ENCODE data around the gene AREG. TPM values are rescaled to one million over a fixed set of nuclear protein-coding genes. Genes with fewer than 3 reads are reported as not detected.

The AREG gene
- total and polyA plus RNA-seq, 9 donors: 0.48 to 146 (median 6.7) TPM

DNA sequence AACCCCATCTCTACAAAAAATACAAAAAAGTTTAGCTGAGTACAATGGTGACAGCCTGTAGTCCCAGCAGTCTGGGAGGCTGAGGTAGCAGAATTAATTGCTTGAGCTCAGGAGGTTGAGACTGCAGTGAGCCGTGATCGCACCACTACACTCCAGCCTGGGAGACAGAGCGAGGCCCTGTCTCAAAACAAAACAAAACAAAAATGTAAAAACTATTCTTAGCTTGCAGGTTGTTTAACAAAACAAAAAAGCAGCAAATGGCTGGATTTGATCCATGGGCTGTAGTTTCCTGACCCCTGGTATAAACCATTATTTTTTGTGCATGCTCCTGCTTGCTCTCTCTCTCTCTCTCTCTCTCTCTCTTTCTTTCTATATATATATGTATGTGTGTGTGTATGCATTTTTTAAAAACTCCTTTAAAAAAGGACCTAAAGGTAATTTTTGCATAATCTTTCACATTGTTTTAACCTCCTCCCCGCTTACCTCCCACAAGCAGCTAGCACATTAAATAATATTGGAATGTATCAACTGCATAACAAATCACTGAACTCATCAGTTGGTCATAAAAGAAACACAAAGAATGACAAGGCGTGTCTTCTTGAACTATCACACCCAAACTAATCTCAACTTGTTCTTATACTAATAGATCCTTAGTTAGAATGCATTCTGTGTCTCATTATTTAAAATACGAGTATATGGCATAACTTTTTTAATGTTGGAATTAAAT is 4.8 kb downstream of the AREG start:
- intact Hi-C loops (cut with DNase I): loop anchor here in 1 of 4 donors (5.0 kb wide), 1 partner anchor 1762 kb away; no protein-coding TSS in a partner anchor

GRCh38 chr4:74450298-74450683 is 5.4 kb downstream of the AREG start:
- Histone ChIP-seq H3K4me3 (no peak overlapping the region), H3K9me3 (no peaks in the 10 kb centered on the region), H3K36me3 (no peaks in the 10 kb centered on the region), H3K27me3 (no peaks in the 10 kb centered on the region), H3K27ac (no peak overlapping the region), H3K4me1 (ENCODE audit: insufficient read depth) (no peaks in the 10 kb centered on the region)
- TF ChIP-seq, protein P1, sequence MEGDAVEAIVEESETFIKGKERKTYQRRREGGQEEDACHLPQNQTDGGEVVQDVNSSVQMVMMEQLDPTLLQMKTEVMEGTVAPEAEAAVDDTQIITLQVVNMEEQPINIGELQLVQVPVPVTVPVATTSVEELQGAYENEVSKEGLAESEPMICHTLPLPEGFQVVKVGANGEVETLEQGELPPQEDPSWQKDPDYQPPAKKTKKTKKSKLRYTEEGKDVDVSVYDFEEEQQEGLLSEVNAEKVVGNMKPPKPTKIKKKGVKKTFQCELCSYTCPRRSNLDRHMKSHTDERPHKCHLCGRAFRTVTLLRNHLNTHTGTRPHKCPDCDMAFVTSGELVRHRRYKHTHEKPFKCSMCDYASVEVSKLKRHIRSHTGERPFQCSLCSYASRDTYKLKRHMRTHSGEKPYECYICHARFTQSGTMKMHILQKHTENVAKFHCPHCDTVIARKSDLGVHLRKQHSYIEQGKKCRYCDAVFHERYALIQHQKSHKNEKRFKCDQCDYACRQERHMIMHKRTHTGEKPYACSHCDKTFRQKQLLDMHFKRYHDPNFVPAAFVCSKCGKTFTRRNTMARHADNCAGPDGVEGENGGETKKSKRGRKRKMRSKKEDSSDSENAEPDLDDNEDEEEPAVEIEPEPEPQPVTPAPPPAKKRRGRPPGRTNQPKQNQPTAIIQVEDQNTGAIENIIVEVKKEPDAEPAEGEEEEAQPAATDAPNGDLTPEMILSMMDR (IDR thresholded peaks at IDR 0.05): no peak
- TF ChIP-seq POLR2A (IDR thresholded peaks at IDR 0.05) (no peak), EP300 (IDR thresholded peaks at IDR 0.05) (no peak)
- intact Hi-C loops (cut with DNase I): no loop called here
- DNase-seq: no peak
- 43 to 91% (median 89%) methylated on average over 4 of the region's 4 CpGs for WGBS, 3 donors

More for the DNA sequence above, 4.8 kb downstream of the AREG start:
- Histone ChIP-seq H3K27ac (no peak overlapping the region), H3K36me3 (no peaks in the 10 kb centered on the region), H3K9me3 (no peaks in the 10 kb centered on the region), H3K4me1 (ENCODE audit: insufficient read depth) (no peaks in the 10 kb centered on the region), H3K27me3 (no peaks in the 10 kb centered on the region), H3K4me3 (no peak overlapping the region)
- 39 to 66% (median 51%) methylated on average over 6 of the region's 6 CpGs for WGBS, 3 donors
- no peak for DNase-seq
- TF ChIP-seq POLR2A (IDR thresholded peaks at IDR 0.05) (no peak), EP300 (IDR thresholded peaks at IDR 0.05) (no peak)
- TF ChIP-seq, protein P1 (IDR thresholded peaks at IDR 0.05): no peak

DNA sequence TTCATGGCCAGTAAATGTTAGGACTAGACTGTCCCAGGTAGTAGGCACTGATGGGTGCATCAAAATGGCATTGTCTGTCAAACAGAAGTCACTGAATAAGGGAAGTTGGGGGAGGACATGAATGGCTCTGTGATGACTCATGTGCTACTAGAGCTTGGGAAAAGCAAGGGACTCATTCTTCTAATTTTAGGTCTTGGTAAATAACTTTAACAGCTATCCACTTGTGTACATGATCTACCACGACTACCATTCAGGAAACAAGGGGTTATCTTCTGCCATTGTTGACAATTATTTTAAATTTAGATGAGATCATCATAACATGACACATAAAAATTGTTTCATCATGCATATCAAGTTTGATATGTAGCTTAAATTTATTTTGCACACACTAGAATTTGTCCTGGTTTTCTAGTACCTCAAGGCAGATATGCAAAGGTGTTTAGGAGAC is 6.3 kb downstream of the AREG start:
- Histone ChIP-seq H3K36me3 (no peaks in the 10 kb centered on the region), H3K4me3 (no peak overlapping the region), H3K27me3 (no peaks in the 10 kb centered on the region), H3K9me3 (no peaks in the 10 kb centered on the region), H3K27ac (no peak overlapping the region), H3K4me1 (ENCODE audit: insufficient read depth) (no peaks in the 10 kb centered on the region)
- TF ChIP-seq POLR2A (IDR thresholded peaks at IDR 0.05): no peak
- TF ChIP-seq EP300 (IDR thresholded peaks at IDR 0.05): no peak
- TF ChIP-seq, protein P1 (IDR thresholded peaks at IDR 0.05): no peak
- no peak for DNase-seq
- WGBS, 3 donors: 40 to 63% (median 56%) methylated on average over 1 of the region's 1 CpG
- intact Hi-C loops (cut with DNase I): no loop called here

GRCh38 chr4:74453037-74453635 is 8.2 kb downstream of the AREG start:
- Histone ChIP-seq H3K36me3 (no peaks in the 10 kb centered on the region), H3K4me3 (no peak overlapping the region), H3K27me3 (no peaks in the 10 kb centered on the region), H3K27ac (no peak overlapping the region), H3K9me3 (no peaks in the 10 kb centered on the region), H3K4me1 (ENCODE audit: insufficient read depth) (no peaks in the 10 kb centered on the region)
- no peak for TF ChIP-seq POLR2A (IDR thresholded peaks at IDR 0.05)
- TF ChIP-seq, protein P1 (IDR thresholded peaks at IDR 0.05): no peak
- TF ChIP-seq EP300 (IDR thresholded peaks at IDR 0.05): no peak
- WGBS, 3 donors: 85 to 93% (median 89%) methylated on average over 5 of the region's 5 CpGs
- no peak for DNase-seq
- intact Hi-C loops (cut with DNase I): no loop called here
